UCSD-AML1 (cell line): Measurements from ENCODE around the gene MBD5.

ENCODE experiments used
- DNase-seq: peaks from one replicate; lab custom pipeline; 2025; ENCODE audit not compliant: unreplicated experiment; lab: John Stamatoyannopoulos, UW

The MBD5 gene

GRCh38 chr2:148209603-148210002 lies 188.7 kb downstream of the MBD5 start:
- DNase-seq, result no peak

GRCh38 chr2:148218326-148219075 lies 197.6 kb downstream of the MBD5 start:
- no peak for DNase-seq

- DNase-seq, result no peak
These were observed 200.3 kb downstream of the MBD5 start for GRCh38 chr2:148221166-148221565.

- no peak for DNase-seq
These were observed 201.0 kb downstream of the MBD5 start for GRCh38 chr2:148221926-148222325.

GRCh38 chr2:148231858-148232257 lies 211.0 kb downstream of the MBD5 start:
- DNase-seq, result no peak

- no peak for DNase-seq
These were observed 213.3 kb downstream of the MBD5 start for GRCh38 chr2:148234143-148234542.

GRCh38 chr2:148237911-148238310 lies 217.0 kb downstream of the MBD5 start:
- no peak for DNase-seq

- DNase-seq, result no peak
These were observed 217.7 kb downstream of the MBD5 start for GRCh38 chr2:148238561-148238960.

- DNase-seq, result no peak
These were observed 219.9 kb downstream of the MBD5 start for GRCh38 chr2:148240838-148241237.

GRCh38 chr2:148244593-148245292 lies 223.9 kb downstream of the MBD5 start:
- no peak for DNase-seq

GRCh38 chr2:148251993-148252392 lies 231.1 kb downstream of the MBD5 start:
- no peak for DNase-seq

GRCh38 chr2:148252646-148253045 lies 231.8 kb downstream of the MBD5 start:
- no peak for DNase-seq

GRCh38 chr2:148253685-148254084 lies 232.8 kb downstream of the MBD5 start:
- no peak for DNase-seq

- DNase-seq, result no peak
These were observed 235.0 kb downstream of the MBD5 start for GRCh38 chr2:148255929-148256328.

GRCh38 chr2:148257276-148257675 lies 236.4 kb downstream of the MBD5 start:
- DNase-seq, result no peak

- DNase-seq, result no peak
These were observed 237.2 kb downstream of the MBD5 start for GRCh38 chr2:148258124-148258523.

GRCh38 chr2:148259674-148260073 lies 238.8 kb downstream of the MBD5 start:
- DNase-seq, result no peak

GRCh38 chr2:148263890-148264289 lies 243.0 kb downstream of the MBD5 start:
- no peak for DNase-seq

- no peak for DNase-seq
These were observed 252.3 kb downstream of the MBD5 start for GRCh38 chr2:148273158-148273691.

- DNase-seq, result no peak
These were observed 258.3 kb downstream of the MBD5 start for GRCh38 chr2:148279216-148279615.

GRCh38 chr2:148282201-148282600 lies 261.3 kb downstream of the MBD5 start:
- no peak for DNase-seq

- DNase-seq, result no peak
These were observed 271.5 kb downstream of the MBD5 start for GRCh38 chr2:148292431-148292830.
